ENCODE data around the gene PDLIM1.
A peak's percentile ranks its signal among the peaks of the same experiment; 100 is the strongest.

PDLIM1 gene

GRCh38 chr10:95244152-95244551 is 46.7 kb downstream of the PDLIM1 start:
- no peaks in the 10 kb centered on the region for H3K27me3 ChIP-seq (ENCODE audit: insufficient read depth, poor library complexity, severe bottlenecking)
- no peak overlapping the region for H3K27ac ChIP-seq (replicated peaks)
- no peak overlapping the region for H3K4me3 ChIP-seq (replicated peaks; ENCODE audit: insufficient read depth, low read length)
- TF ChIP-seq POLR2AphosphoS5 (IDR thresholded peaks at IDR 0.05; ENCODE audit: low read depth), result no peak
- no peak for TF ChIP-seq GABPA (IDR thresholded peaks at IDR 0.05; ENCODE audit: low read depth)
- no peak for TF ChIP-seq REST (IDR thresholded peaks at IDR 0.05; ENCODE audit: insufficient replicate concordance, low read depth)
- TF ChIP-seq SPI1 (IDR thresholded peaks at IDR 0.05; ENCODE audit: borderline replicate concordance, low read depth), result no peak
- TF ChIP-seq CTCF (IDR thresholded peaks at IDR 0.05; ENCODE audit: insufficient read depth, low read length), result no peak
- DNase-seq (ENCODE audit: low read depth in 1 of 2, low spot score in 1 of 2), result no peak

- no peak overlapping the region for H3K27ac ChIP-seq (replicated peaks)
- TF ChIP-seq GABPA (IDR thresholded peaks at IDR 0.05; ENCODE audit: low read depth), result no peak
- TF ChIP-seq CTCF (IDR thresholded peaks at IDR 0.05; ENCODE audit: insufficient read depth, low read length), result no peak
- no peak for TF ChIP-seq SPI1 (IDR thresholded peaks at IDR 0.05; ENCODE audit: borderline replicate concordance, low read depth)
- no peak for TF ChIP-seq POLR2AphosphoS5 (IDR thresholded peaks at IDR 0.05; ENCODE audit: low read depth)
- no peak for TF ChIP-seq REST (IDR thresholded peaks at IDR 0.05; ENCODE audit: insufficient replicate concordance, low read depth)
- no peak overlapping the region for H3K4me3 ChIP-seq (replicated peaks; ENCODE audit: insufficient read depth, low read length)
- no peak for DNase-seq (ENCODE audit: low read depth in 1 of 2, low spot score in 1 of 2)
- H3K27me3 ChIP-seq (ENCODE audit: insufficient read depth, poor library complexity, severe bottlenecking), result no peaks in the 10 kb centered on the region
These were observed 47.5 kb downstream of the PDLIM1 start for GRCh38 chr10:95243318-95243617.

GRCh38 chr10:95242581-95243317 is 48.1 kb downstream of the PDLIM1 start:
- no peak overlapping the region for H3K27ac ChIP-seq (replicated peaks)
- peak in 1 of 2 experiments; percentile 13 for DNase-seq (ENCODE audit: low read depth in 1 of 2, low spot score in 1 of 2)
- TF ChIP-seq CTCF (IDR thresholded peaks at IDR 0.05; ENCODE audit: insufficient read depth, low read length) (no peak), POLR2AphosphoS5 (IDR thresholded peaks at IDR 0.05; ENCODE audit: low read depth) (no peak), REST (IDR thresholded peaks at IDR 0.05; ENCODE audit: insufficient replicate concordance, low read depth) (no peak), GABPA (IDR thresholded peaks at IDR 0.05; ENCODE audit: low read depth) (no peak), SPI1 (IDR thresholded peaks at IDR 0.05; ENCODE audit: borderline replicate concordance, low read depth) (no peak)
- H3K4me3 ChIP-seq (replicated peaks; ENCODE audit: insufficient read depth, low read length), result no peak overlapping the region
- H3K27me3 ChIP-seq (ENCODE audit: insufficient read depth, poor library complexity, severe bottlenecking), result no peaks in the 10 kb centered on the region

Data from HL-60 (cell line).